HepG2 (cell line): ENCODE data around the gene TNFRSF6B. TPM values are rescaled to one million over a fixed set of nuclear protein-coding genes. Genes with fewer than 3 reads are reported as not detected.

Experiments
- HDAC1 ChIP-seq: sonication (generic); formaldehyde crosslinking; IDR thresholded peaks from 2 replicates; pipeline ENCODE4 v1.5.1; 2020; ENCODE audit warnings: mild to moderate bottlenecking, missing genetic modification reagents
- PHF5A ChIP-seq: IDR thresholded peaks from one replicate; pipeline ENCODE4 v1.6.1; 2018; ENCODE audit warnings: low read depth, missing genetic modification reagents; ENCODE audit not compliant: unreplicated experiment
- RBM39 ChIP-seq: fragments of 200-400 bp; formaldehyde crosslinking; IDR thresholded peaks from one replicate; pipeline ENCODE4 v1.6.1; 2018; ENCODE audit warnings: antibody characterized with exemption, mild to moderate bottlenecking, low read depth, low read length; ENCODE audit not compliant: poor library complexity, severe bottlenecking
- SAP130 ChIP-seq: IDR thresholded peaks from 2 replicates; pipeline ENCODE4 v1.6.1; 2016; ENCODE audit warnings: low read depth
- SIX4 ChIP-seq: sonication (generic); formaldehyde crosslinking; IDR thresholded peaks from 2 replicates; pipeline ENCODE4 v1.4.0; 2020; ENCODE audit warnings: missing genetic modification reagents
- SP140L ChIP-seq: sonication (generic); formaldehyde crosslinking; IDR thresholded peaks from 2 replicates; pipeline ENCODE4 v1.4.0; 2020; ENCODE audit warnings: missing genetic modification reagents, borderline replicate concordance
- SPEN ChIP-seq: sonication (generic); formaldehyde crosslinking; IDR thresholded peaks from 2 replicates; pipeline ENCODE4 v1.5.1; 2020; ENCODE audit warnings: low read depth, mild to moderate bottlenecking, missing genetic modification reagents
- ZC3H13 ChIP-seq: sonication (generic); formaldehyde crosslinking; IDR thresholded peaks from 2 replicates; pipeline ENCODE4 v1.8.1; 2023; ENCODE audit warnings: mild to moderate bottlenecking, missing genetic modification reagents, moderate library complexity
- ZFP36L2 ChIP-seq: sonication (generic); formaldehyde crosslinking; IDR thresholded peaks from 2 replicates; pipeline ENCODE4 v1.4.0; 2020; ENCODE audit warnings: missing genetic modification reagents
- ZNF264 ChIP-seq: sonication (generic); formaldehyde crosslinking; IDR thresholded peaks from 2 replicates; pipeline ENCODE4 v1.4.0; 2020; ENCODE audit warnings: missing genetic modification reagents
- ZNF367 ChIP-seq: sonication (generic); formaldehyde crosslinking; IDR thresholded peaks from 2 replicates; pipeline ENCODE4 v1.4.0; 2020; ENCODE audit warnings: missing genetic modification reagents, borderline replicate concordance
- ZNF383 ChIP-seq: sonication (generic); formaldehyde crosslinking; IDR thresholded peaks from 2 replicates; pipeline ENCODE4 v1.4.0; 2020; ENCODE audit warnings: missing genetic modification reagents, mild to moderate bottlenecking, borderline replicate concordance
- ZNF513 ChIP-seq: sonication (generic); formaldehyde crosslinking; conservative IDR thresholded peaks from 2 replicates; pipeline ENCODE4 v1.5.0; 2020; ENCODE audit warnings: missing genetic modification reagents
- polyA plus RNA-seq, 8 experiments: library from polyadenylated mRNA; depleted of rRNA in 3 of 8; stranded (reverse) in 7 of 8; unstranded in 1 of 8; fragments of >200 nt; fragmentation: Illumina TruSeq in 4 of 8; extraction: Trizol in 4 of 8; gene quantifications; 2 replicates each; pipeline versions ENCODE4 v1.2.1 to v1.2.3, GENCODE V29; 2011 to 2016; ENCODE audit warnings: low read depth in 4 of 8, missing spikeins in 1 of 8, mixed read lengths in 1 of 8; ENCODE audit not compliant: insufficient read depth in 1 of 8
- total RNA-seq, 5 experiments: library from RNA; depleted of rRNA; stranded (reverse); fragments of >200 nt; fragmentation: Illumina TruSeq; extraction: Trizol; gene quantifications; 2 replicates each; pipeline ENCODE4 v1.2.3, GENCODE V29; 2016; ENCODE audit warnings: low read depth in 1 of 5
- TF ChIP-seq, protein P1 (sequence below): IDR thresholded peaks from 2 replicates; pipeline ENCODE4 v1.4.0; 2020; ENCODE audit warnings: mild to moderate bottlenecking, missing genetic modification reagents
- TF ChIP-seq, protein P2 (sequence below): sonication (generic); formaldehyde crosslinking; IDR thresholded peaks from 2 replicates; pipeline ENCODE4 v1.4.0; 2020; ENCODE audit warnings: missing genetic modification reagents
- TF ChIP-seq, protein P3 (sequence below): conservative IDR thresholded peaks from 2 replicates; pipeline ENCODE4 v1.6.1; 2018; ENCODE audit warnings: missing genetic modification reagents
- TF ChIP-seq, protein P4 (sequence below): sonication (generic); formaldehyde crosslinking; IDR thresholded peaks from 2 replicates; pipeline ENCODE4 v1.5.1; 2020; ENCODE audit warnings: missing genetic modification reagents, mild to moderate bottlenecking, borderline replicate concordance

Gene TNFRSF6B
- total and polyA plus RNA-seq, 2 of the 13 experiments (the other 11 are each of a cell fraction or from before 2014, with no cell fraction given) = 0.24 TPM; not detected in 1

GRCh38 chr20:63707558-63708300 lies 11.3 kb downstream of the TNFRSF6B start, which contains the start of the genes ARFRP1 and ZGPAT (continued):
- TF ChIP-seq, protein P1, sequence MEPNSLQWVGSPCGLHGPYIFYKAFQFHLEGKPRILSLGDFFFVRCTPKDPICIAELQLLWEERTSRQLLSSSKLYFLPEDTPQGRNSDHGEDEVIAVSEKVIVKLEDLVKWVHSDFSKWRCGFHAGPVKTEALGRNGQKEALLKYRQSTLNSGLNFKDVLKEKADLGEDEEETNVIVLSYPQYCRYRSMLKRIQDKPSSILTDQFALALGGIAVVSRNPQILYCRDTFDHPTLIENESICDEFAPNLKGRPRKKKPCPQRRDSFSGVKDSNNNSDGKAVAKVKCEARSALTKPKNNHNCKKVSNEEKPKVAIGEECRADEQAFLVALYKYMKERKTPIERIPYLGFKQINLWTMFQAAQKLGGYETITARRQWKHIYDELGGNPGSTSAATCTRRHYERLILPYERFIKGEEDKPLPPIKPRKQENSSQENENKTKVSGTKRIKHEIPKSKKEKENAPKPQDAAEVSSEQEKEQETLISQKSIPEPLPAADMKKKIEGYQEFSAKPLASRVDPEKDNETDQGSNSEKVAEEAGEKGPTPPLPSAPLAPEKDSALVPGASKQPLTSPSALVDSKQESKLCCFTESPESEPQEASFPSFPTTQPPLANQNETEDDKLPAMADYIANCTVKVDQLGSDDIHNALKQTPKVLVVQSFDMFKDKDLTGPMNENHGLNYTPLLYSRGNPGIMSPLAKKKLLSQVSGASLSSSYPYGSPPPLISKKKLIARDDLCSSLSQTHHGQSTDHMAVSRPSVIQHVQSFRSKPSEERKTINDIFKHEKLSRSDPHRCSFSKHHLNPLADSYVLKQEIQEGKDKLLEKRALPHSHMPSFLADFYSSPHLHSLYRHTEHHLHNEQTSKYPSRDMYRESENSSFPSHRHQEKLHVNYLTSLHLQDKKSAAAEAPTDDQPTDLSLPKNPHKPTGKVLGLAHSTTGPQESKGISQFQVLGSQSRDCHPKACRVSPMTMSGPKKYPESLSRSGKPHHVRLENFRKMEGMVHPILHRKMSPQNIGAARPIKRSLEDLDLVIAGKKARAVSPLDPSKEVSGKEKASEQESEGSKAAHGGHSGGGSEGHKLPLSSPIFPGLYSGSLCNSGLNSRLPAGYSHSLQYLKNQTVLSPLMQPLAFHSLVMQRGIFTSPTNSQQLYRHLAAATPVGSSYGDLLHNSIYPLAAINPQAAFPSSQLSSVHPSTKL (CRISPR knock-in tag) = peak; percentile 70; the same call in 1 of the 2 replicates
- TF ChIP-seq ZFP36L2 (CRISPR knock-in tag) (peak; percentile 93), ZNF383 (no peak), SIX4 (CRISPR knock-in tag) (0 out of 2 replicates have a peak, but pooled peaks have one; percentile 11), SP140L (CRISPR knock-in tag) (no peak), ZNF264 (CRISPR knock-in tag) (peak; percentile 19; the same call in 1 of the 2 replicates), SAP130 (peak; percentile 99), ZC3H13 (CRISPR knock-in tag) (peak; percentile 91; the same call in 1 of the 2 replicates), HDAC1 (CRISPR knock-in tag) (peak; percentile 99), RBM39 (peak; percentile 66), SPEN (CRISPR knock-in tag) (peak; percentile 100), ZNF367 (no peak), ZNF513 (peak; percentile 100), PHF5A (CRISPR knock-in tag) (peak; percentile 59)
- TF ChIP-seq, protein P2, sequence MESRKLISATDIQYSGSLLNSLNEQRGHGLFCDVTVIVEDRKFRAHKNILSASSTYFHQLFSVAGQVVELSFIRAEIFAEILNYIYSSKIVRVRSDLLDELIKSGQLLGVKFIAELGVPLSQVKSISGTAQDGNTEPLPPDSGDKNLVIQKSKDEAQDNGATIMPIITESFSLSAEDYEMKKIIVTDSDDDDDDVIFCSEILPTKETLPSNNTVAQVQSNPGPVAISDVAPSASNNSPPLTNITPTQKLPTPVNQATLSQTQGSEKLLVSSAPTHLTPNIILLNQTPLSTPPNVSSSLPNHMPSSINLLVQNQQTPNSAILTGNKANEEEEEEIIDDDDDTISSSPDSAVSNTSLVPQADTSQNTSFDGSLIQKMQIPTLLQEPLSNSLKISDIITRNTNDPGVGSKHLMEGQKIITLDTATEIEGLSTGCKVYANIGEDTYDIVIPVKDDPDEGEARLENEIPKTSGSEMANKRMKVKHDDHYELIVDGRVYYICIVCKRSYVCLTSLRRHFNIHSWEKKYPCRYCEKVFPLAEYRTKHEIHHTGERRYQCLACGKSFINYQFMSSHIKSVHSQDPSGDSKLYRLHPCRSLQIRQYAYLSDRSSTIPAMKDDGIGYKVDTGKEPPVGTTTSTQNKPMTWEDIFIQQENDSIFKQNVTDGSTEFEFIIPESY (CRISPR knock-in tag) = peak; percentile 68; the same call in 1 of the 2 replicates
- TF ChIP-seq, protein P3, sequence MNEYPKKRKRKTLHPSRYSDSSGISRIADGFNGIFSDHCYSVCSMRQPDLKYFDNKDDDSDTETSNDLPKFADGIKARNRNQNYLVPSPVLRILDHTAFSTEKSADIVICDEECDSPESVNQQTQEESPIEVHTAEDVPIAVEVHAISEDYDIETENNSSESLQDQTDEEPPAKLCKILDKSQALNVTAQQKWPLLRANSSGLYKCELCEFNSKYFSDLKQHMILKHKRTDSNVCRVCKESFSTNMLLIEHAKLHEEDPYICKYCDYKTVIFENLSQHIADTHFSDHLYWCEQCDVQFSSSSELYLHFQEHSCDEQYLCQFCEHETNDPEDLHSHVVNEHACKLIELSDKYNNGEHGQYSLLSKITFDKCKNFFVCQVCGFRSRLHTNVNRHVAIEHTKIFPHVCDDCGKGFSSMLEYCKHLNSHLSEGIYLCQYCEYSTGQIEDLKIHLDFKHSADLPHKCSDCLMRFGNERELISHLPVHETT (CRISPR knock-in tag) = peak; percentile 99
- TF ChIP-seq, protein P4, sequence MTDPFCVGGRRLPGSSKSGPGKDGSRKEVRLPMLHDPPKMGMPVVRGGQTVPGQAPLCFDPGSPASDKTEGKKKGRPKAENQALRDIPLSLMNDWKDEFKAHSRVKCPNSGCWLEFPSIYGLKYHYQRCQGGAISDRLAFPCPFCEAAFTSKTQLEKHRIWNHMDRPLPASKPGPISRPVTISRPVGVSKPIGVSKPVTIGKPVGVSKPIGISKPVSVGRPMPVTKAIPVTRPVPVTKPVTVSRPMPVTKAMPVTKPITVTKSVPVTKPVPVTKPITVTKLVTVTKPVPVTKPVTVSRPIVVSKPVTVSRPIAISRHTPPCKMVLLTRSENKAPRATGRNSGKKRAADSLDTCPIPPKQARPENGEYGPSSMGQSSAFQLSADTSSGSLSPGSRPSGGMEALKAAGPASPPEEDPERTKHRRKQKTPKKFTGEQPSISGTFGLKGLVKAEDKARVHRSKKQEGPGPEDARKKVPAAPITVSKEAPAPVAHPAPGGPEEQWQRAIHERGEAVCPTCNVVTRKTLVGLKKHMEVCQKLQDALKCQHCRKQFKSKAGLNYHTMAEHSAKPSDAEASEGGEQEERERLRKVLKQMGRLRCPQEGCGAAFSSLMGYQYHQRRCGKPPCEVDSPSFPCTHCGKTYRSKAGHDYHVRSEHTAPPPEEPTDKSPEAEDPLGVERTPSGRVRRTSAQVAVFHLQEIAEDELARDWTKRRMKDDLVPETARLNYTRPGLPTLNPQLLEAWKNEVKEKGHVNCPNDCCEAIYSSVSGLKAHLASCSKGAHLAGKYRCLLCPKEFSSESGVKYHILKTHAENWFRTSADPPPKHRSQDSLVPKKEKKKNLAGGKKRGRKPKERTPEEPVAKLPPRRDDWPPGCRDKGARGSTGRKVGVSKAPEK (CRISPR knock-in tag) = peak; percentile 55; the same call in 1 of the 2 replicates
